Ectodermal cell (in vitro differentiated cells): Measurements from ENCODE around the gene MAFG.

Experiments
- H3K27ac ChIP-seq: 2 replicates; pipeline ENCODE4 v1.7.0; 2013; ENCODE audit warnings: mild to moderate bottlenecking, low read depth, low read length; ENCODE audit not compliant: insufficient read depth, poor library complexity, severe bottlenecking
- H3K27me3 ChIP-seq: 2 replicates; pipeline ENCODE4 v1.7.0; 2013; ENCODE audit warnings: mild to moderate bottlenecking, low read length; ENCODE audit not compliant: insufficient read depth, control insufficient read depth, poor library complexity, severe bottlenecking
- H3K36me3 ChIP-seq: one replicate; pipeline ENCODE4 v1.7.0; 2013; ENCODE audit warnings: low read length; ENCODE audit not compliant: control insufficient read depth, insufficient read depth
- H3K4me1 ChIP-seq: one replicate; pipeline ENCODE4 v1.7.0; 2013; ENCODE audit warnings: low read length; ENCODE audit not compliant: control insufficient read depth, insufficient read depth
- H3K4me3 ChIP-seq: 2 replicates; pipeline ENCODE4 v1.7.0; 2013; ENCODE audit warnings: low read depth, low read length, control low read depth; ENCODE audit not compliant: insufficient read depth
- H3K9me3 ChIP-seq: 2 replicates; pipeline ENCODE4 v1.7.0; 2013; ENCODE audit warnings: mild to moderate bottlenecking, low read length, moderate library complexity; ENCODE audit not compliant: control insufficient read depth
- WGBS, 2 experiments: methylation state at CpG; one replicate each; pipeline ENCODE4 v1.1.7; 2013; ENCODE audit warnings: missing lambda C conversion rate in 2 of 2; 5-methylcytosine and 5-hydroxymethylcytosine counted together

The MAFG gene

DNA sequence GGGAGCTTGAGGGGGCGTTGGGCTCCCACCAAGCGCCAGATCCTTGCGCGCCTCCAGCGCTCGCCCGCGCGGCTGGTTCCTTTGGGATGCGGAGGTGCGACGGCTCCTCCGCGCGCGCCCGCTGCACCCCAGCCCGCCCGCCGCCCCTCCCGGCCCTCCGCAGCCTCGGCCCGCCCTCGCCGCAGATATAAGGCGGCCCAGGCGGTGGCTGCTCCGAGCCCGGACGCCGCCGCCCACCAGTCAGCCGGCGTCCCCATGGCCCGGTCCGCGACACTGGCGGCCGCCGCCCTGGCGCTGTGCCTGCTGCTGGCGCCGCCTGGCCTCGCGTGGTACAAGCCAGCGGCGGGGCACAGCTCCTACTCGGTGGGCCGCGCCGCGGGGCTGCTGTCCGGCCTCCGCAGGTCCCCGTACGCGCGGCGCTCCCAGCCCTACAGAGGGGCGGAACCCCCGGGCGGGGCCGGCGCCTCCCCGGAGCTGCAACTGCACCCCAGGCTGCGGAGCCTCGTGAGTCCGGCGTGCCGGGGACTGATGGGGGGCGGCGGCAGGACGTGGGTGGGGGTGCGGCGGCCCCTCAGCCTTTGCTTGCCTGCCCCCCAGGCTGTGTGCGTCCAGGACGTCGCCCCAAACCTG lies 25.4 kb downstream of the MAFG start, which contains the start of gene NPB:
Gene NPB, plus strand, starts transcription at position 216 of the 630 bp plus-strand sequence. Its CDS starts 40 bp downstream, at position 256.
- 6% methylated on average over 79 of the region's 79 CpGs for WGBS, 2 experiments
- Histone ChIP-seq H3K9me3 (no peaks in the 10 kb centered on the region), H3K27me3 (peaks cover 30% of the 10 kb centered on the region), H3K4me3 (peak within 1 kb of the TSS; percentile 16), H3K4me1 (no peaks in the 10 kb centered on the region), H3K27ac (no peak within 1 kb of the TSS), H3K36me3 (peaks cover 22% of the 10 kb centered on the region)

DNA sequence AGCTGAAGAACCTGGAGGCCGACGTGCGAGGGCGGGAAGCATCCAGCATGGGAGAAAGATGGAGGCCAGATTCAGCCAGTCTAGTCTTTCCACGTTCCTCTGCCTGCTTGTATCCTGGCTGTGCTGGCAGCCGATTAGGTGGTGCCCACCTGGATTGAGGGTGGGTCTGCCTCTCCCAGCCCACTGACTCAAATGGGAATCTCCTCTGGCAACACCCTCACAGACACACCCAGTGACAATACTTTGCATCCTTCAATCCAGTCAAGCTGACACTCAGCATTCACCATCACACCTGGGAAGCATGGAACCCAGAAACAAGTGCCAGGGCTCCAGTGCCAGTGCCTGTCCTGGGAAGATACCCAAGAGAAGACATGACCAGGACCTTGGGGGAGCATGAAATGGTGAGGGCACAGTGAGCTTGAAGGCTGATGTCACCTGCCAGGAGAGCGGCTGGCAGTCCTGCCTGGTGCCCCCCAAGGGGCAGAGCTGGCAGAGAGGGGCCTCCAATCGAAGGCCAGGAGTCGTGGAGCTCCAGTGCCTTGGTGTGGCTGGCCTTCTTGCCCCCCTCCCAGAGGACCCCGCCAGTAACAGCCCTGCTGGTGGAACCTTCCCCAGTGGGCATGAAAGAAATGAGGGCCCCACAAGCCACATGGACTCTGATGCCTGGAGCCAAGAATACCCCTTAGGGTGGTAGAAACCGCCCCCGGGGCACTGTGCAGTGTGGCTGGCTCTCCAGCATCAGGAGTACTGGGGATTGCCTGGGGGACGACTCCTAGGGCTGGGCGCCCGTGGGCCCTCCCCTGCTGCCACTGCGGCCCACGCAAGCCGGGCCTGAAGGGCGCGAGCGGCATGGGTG lies 26.1 kb downstream of the MAFG start:
- H3K4me3 ChIP-seq, result peak overlapping the region; percentile 16
- peaks cover 22% of the 10 kb centered on the region for H3K36me3 ChIP-seq
- WGBS, 2 experiments, result 58 to 59% methylated on average over 21 of the region's 21 CpGs
- no peak overlapping the region for H3K27ac ChIP-seq
- H3K9me3 ChIP-seq, result no peaks in the 10 kb centered on the region
- H3K4me1 ChIP-seq, result no peaks in the 10 kb centered on the region
- H3K27me3 ChIP-seq, result peaks cover 30% of the 10 kb centered on the region

DNA sequence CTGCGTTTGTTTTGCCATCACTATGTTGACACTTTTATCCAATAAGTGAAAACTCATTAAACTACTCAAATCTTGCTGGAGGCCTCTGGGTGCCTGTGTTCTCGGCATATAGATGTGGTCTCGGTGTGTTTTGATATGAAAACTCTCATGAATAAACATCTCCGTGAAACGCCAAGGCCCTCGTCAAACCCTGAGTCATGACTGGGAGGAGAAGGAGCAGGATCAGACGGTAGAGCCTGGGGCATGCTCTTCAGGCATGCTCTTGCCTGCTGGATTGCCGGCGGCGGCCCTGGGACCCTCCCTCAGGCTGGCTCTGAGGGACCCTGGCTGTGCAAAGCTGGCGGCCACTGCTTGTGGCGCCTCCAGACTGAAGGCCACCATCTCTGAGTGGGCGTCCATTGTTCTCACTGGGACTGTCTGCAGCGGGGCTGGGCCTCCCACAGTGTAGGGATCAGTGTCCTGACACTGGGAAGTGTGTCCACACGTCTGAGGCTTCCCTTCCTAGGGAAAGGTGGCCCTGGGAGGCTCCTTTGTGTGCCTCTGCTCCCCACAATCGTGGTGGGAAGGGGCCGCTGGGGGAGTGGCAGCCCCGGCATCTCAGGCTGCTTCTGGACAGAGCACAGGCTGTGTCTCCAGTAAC lies 27.2 kb downstream of the MAFG start:
- no peak overlapping the region for H3K27ac ChIP-seq
- no peaks in the 10 kb centered on the region for H3K9me3 ChIP-seq
- peaks cover 30% of the 10 kb centered on the region for H3K27me3 ChIP-seq
- H3K4me1 ChIP-seq, result no peaks in the 10 kb centered on the region
- H3K36me3 ChIP-seq, result peaks cover 22% of the 10 kb centered on the region
- no peak overlapping the region for H3K4me3 ChIP-seq
- 87 to 91% methylated on average over 18 of the region's 18 CpGs for WGBS, 2 experiments

DNA sequence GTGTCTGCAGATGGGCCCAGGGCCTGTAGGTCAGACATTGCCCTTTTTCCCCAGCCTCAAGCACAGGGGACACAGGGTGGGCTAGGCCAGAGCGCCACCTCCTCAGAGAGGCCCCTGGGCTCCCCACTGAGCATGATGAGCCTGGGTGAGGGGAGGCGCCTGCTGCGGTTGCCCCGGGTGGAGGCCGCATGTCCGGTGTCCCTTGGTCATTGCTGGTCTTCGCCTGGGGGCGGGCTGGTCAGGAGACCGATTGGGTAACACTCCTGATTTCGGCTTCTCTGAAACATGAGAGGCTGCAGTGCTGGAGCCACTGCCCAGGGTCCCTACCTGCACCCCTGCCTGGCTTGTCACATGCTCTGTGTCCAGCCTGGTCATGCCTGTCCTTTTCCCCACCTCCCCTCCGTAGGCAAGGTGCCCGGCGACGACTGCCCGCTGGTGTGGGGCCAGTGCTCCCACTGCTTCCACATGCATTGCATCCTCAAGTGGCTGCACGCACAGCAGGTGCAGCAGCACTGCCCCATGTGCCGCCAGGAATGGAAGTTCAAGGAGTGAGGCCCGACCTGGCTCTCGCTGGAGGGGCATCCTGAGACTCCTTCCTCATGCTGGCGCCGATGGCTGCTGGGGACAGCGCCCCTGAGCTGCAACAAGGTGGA lies 27.9 kb downstream of the MAFG start:
- H3K4me1 ChIP-seq, result no peaks in the 10 kb centered on the region
- H3K27ac ChIP-seq, result no peak overlapping the region
- H3K9me3 ChIP-seq, result no peaks in the 10 kb centered on the region
- WGBS, 2 experiments, result 94 to 95% methylated on average over 22 of the region's 22 CpGs
- peaks cover 22% of the 10 kb centered on the region for H3K36me3 ChIP-seq
- no peak overlapping the region for H3K4me3 ChIP-seq
- H3K27me3 ChIP-seq, result peaks cover 30% of the 10 kb centered on the region

DNA sequence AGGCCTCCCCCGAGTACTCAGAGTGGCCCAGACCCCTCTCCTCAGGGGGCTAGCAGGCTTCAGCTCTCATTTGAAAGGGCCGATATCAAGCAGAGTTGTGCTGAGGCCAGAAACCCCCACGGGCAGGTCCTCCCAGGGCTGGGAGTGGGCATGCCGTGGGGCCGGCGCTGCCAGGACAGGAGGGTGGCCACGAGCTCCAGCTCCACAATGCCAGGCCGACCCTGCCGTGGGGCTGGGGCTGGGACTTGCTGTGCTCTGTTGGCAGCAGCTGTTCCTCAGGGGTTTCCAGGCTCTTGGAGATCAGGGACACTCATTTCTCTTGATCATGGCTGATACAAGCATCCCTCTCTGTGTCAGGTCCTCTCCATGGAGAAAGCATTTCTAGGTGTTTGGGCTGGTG lies 28.6 kb downstream of the MAFG start:
- no peaks in the 10 kb centered on the region for H3K4me1 ChIP-seq
- WGBS, 2 experiments, result 92 to 93% methylated on average over 9 of the region's 9 CpGs
- H3K27me3 ChIP-seq, result peaks cover 30% of the 10 kb centered on the region
- H3K4me3 ChIP-seq, result no peak overlapping the region
- H3K9me3 ChIP-seq, result no peaks in the 10 kb centered on the region
- peaks cover 26% of the 10 kb centered on the region for H3K36me3 ChIP-seq
- no peak overlapping the region for H3K27ac ChIP-seq

DNA sequence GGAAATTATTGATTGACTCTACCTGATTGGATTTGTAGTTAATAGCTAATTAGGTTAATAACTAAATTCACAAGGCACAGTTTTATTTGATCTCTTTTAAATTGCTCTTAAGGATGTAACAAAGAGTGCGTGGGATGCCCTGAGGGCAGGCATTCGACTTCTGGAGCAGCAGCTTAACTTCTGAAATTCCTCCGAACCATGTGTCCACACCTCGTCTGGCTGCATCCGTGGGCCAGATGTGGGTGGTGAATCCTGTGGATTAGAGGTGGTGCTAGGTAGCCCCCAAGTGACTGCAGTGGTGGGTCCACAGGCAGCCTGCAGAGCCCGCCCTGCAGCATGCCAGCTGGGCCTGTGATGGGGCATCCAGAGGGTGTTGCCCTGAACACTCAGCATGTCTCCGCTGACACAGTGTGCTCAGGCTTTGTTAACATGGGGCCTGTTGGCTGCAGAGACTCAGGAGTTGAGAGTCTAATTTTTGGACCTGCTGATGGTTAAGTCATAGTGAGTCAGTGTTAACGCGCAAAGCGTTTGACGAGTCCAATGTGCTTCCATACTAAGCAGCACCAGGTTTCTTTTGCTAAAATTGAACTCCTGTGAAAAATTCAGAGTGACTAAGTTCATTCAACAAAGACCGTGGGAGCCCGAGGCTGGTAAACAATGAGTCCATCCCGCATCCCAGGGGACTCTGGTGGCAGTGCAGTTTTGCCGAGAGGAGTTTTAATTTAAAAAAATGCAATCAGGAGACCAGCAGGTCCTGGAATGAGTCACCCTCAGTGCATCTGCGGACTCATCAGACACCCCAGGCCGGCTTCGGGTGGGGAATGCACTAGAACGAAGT lies 29.3 kb downstream of the MAFG start:
- H3K27ac ChIP-seq, result no peak overlapping the region
- H3K4me3 ChIP-seq, result no peak overlapping the region

DNA sequence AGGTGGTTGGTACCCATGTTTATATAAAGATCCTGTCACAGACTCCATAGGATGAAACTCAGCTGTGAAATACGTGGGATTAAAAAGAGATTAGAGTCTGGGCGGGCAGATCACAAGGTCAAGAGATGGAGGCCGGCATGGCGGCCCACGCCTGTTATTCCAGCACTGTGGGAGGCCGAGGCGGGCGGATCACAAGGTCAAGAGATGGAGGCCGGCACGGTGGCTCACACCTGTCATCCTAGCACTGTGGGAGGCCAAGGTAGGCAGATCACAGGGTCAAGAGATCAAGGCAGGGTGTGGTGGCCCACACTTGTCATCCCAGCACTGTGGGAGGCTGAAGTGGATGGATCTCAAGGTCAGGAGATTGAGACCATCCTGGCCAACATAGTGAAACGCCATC lies 32.1 kb downstream of the MAFG start:
- Histone ChIP-seq H3K9me3 (no peaks in the 10 kb centered on the region), H3K4me3 (no peak overlapping the region), H3K27ac (no peak overlapping the region), H3K27me3 (no peaks in the 10 kb centered on the region), H3K36me3 (peaks cover 26% of the 10 kb centered on the region), H3K4me1 (peaks cover 1% of the 10 kb centered on the region)
- 93 to 95% methylated on average over 11 of the region's 11 CpGs for WGBS, 2 experiments

More for the DNA sequence above, 29.3 kb downstream of the MAFG start:
- Histone ChIP-seq H3K27me3 (peaks cover 27% of the 10 kb centered on the region), H3K4me1 (no peaks in the 10 kb centered on the region), H3K36me3 (peaks cover 26% of the 10 kb centered on the region), H3K9me3 (no peaks in the 10 kb centered on the region)
- WGBS, 2 experiments, result 94 to 96% methylated on average over 19 of the region's 19 CpGs

DNA sequence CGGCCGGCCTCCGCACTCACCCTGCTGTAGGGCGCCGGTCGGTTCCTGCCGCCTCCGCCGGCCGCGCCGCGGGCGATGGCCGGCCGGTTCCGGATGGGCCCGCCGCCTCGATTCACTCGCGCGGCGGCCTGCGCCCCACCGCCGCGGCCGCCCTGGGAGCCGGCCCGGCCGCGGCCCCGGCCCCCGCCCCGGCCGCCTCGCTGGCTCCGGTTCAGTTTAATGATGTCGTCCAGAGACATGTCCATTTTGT lies 36.3 kb downstream of the MAFG start:
- Histone ChIP-seq H3K36me3 (peaks cover 35% of the 10 kb centered on the region), H3K27me3 (no peaks in the 10 kb centered on the region), H3K27ac (no peak overlapping the region), H3K4me3 (peak overlapping the region; percentile 81), H3K9me3 (no peaks in the 10 kb centered on the region), H3K4me1 (peaks cover 7% of the 10 kb centered on the region)
- WGBS, 2 experiments, result 0% methylated on average over 40 of the region's 40 CpGs

DNA sequence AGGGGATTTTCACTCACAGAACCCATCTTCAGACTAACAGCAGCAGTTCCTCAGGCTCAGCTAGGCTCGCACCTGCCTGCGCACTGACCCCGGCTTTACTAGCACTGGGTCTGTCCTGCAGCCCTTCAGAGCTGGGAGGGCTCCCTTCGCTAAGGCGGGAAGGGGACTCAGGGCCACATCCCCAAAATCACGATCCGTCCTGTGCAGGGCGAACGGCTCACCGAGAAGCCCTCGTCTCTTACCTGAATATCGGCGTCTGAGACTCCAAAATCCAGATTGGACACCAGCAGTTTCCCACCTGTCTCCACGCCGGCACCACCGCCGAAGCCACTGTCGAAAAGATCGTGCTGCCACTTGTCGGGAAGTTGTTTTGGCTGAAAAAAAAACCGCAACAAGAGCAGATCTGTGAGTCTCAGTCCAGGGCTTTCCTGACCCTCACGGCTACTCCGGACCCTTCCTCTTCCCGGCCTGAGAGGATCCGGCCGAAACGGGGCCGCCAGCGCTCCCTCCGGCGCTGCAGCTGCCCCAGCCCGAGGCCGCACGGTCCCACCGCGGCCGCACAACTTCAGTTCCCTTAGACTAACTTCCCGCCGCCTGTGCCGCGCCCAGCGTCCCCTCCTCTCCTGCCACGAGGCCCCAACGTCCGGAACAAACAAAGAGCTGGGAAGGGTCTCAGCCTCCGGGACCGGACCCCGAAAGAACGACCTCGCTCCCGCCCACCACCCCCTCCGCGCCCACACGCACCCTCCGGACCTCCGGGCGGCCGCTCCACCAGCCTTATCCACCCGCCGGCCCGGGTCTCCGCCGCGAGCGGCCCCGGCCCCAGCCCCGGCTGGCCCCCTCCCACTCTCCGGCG lies 36.9 kb downstream of the MAFG start:
- peaks cover 7% of the 10 kb centered on the region for H3K4me1 ChIP-seq
- peak overlapping the region; percentile 81 for H3K4me3 ChIP-seq
- H3K27me3 ChIP-seq, result no peaks in the 10 kb centered on the region
- peaks cover 35% of the 10 kb centered on the region for H3K36me3 ChIP-seq
- 11 to 12% methylated on average over 69 of the region's 69 CpGs for WGBS, 2 experiments
- no peak overlapping the region for H3K27ac ChIP-seq
- H3K9me3 ChIP-seq, result no peaks in the 10 kb centered on the region
